ENCODE data around the gene YKT6.

YKT6 gene

DNA sequence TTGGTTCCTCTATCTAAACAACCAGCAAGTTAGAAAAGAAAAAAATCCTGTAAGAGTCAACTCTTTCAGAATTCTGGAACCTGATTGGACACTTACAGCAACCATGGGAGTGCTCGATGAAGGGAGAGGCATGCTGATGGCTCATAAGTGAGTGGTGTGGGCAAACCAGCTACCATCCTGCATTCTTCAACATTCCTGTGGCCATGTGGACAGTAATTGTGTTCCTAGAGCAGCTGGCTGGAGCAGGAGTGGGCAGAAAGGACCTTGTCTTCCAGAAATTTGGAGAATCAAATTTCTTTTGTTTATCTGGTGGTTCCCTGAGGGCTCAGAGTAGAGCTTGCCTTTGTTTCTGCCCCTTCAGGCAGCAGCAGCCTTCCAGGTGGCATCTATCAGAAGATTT, 37.2 kb upstream of the YKT6 start:
- TF ChIP-seq, protein P1, sequence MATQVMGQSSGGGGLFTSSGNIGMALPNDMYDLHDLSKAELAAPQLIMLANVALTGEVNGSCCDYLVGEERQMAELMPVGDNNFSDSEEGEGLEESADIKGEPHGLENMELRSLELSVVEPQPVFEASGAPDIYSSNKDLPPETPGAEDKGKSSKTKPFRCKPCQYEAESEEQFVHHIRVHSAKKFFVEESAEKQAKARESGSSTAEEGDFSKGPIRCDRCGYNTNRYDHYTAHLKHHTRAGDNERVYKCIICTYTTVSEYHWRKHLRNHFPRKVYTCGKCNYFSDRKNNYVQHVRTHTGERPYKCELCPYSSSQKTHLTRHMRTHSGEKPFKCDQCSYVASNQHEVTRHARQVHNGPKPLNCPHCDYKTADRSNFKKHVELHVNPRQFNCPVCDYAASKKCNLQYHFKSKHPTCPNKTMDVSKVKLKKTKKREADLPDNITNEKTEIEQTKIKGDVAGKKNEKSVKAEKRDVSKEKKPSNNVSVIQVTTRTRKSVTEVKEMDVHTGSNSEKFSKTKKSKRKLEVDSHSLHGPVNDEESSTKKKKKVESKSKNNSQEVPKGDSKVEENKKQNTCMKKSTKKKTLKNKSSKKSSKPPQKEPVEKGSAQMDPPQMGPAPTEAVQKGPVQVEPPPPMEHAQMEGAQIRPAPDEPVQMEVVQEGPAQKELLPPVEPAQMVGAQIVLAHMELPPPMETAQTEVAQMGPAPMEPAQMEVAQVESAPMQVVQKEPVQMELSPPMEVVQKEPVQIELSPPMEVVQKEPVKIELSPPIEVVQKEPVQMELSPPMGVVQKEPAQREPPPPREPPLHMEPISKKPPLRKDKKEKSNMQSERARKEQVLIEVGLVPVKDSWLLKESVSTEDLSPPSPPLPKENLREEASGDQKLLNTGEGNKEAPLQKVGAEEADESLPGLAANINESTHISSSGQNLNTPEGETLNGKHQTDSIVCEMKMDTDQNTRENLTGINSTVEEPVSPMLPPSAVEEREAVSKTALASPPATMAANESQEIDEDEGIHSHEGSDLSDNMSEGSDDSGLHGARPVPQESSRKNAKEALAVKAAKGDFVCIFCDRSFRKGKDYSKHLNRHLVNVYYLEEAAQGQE (IDR thresholded peaks at IDR 0.05; ENCODE audit: insufficient read depth in 1 of 2, low read depth in 2 of 2, low read length in 2 of 2): no peak

DNA sequence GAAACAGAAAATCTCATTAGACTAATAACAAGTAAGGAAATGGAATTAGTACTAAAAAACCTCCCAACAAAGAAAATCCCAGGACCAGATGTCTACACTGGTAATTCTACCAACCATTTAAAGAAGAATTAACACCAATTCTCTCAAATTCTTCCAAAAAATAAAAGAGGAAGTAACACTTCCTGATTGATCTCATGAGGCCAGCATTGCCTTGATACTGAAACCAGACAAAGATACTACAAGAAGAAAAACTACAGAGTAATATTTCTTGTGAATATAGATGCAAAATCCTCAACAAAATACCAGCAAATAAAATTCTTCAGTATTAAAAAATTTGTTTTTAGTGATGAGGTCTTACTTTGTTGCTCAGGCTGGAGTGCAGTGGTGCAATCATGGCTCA, 32.9 kb upstream of the YKT6 start:
- TF ChIP-seq, protein P1 (IDR thresholded peaks at IDR 0.05; ENCODE audit: insufficient read depth in 1 of 2, low read depth in 2 of 2, low read length in 2 of 2): no peak
- no peak for TF ChIP-seq TAF1 (IDR thresholded peaks at IDR 0.05; ENCODE audit: borderline replicate concordance, insufficient read depth, low read length)
- no peak for TF ChIP-seq POLR2AphosphoS5 (IDR thresholded peaks at IDR 0.05; ENCODE audit: low read depth, low read length)
- TF ChIP-seq FOXP2 (optimal IDR thresholded peaks at IDR 0.05; ENCODE audit: borderline replicate concordance, extremely low read depth, extremely low read length, insufficient read depth): no peak
- no peak for TF ChIP-seq SIN3A (IDR thresholded peaks at IDR 0.05; ENCODE audit: borderline replicate concordance, insufficient read depth, low read length)

DNA sequence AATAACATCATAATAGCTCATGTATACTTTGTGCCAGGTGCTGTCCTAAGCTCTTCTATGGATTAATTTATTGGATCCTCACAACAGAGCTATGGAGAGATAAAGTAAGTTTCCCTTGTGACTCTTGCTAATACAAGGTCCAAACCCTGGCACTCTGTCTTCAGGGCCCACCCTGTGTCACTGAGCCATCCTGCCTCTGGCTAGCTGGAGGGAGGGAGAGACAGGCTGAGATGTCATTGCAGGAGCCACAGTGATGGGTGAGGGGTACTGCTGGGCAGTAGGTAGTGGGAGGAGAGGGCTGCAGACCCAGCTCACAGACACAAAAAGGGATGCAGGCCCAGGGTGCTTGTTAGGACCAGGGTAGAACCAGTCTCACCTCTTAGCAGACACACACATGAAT, 28.4 kb upstream of the YKT6 start:
- TF ChIP-seq POLR2AphosphoS5 (IDR thresholded peaks at IDR 0.05; ENCODE audit: low read depth, low read length) (no peak), SIN3A (IDR thresholded peaks at IDR 0.05; ENCODE audit: borderline replicate concordance, insufficient read depth, low read length) (no peak), TAF1 (IDR thresholded peaks at IDR 0.05; ENCODE audit: borderline replicate concordance, insufficient read depth, low read length) (no peak), FOXP2 (optimal IDR thresholded peaks at IDR 0.05; ENCODE audit: borderline replicate concordance, extremely low read depth, extremely low read length, insufficient read depth) (no peak)
- TF ChIP-seq, protein P1 (IDR thresholded peaks at IDR 0.05; ENCODE audit: insufficient read depth in 1 of 2, low read depth in 2 of 2, low read length in 2 of 2): no peak

DNA sequence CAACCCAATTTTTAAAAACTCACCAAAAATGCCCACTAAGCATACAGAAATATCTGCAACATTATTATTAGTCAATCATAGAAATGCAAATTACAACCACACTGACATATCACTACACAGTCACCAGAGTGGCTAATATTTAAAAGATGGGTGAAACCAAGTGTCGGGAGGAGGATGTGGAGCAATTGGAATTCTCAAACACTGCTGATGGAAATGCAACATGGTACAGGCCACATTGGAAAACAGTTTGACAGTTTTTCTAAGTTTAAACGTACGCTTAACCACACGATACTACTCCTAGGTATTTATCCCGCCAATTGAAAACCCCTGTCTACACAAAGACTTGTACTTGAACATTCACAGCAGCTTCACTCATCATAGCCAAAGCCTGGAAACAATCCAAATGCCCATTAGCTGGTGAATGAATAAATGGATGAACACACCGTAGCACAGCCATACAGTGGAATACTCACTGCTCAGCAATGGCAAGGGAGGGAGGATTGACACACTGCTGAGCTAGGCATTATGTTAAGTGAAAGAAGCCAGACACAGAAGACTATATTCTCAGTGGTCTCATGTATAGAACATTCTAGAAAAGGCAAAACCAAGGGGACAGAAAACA, 27.9 kb upstream of the YKT6 start:
- TF ChIP-seq TAF1 (IDR thresholded peaks at IDR 0.05; ENCODE audit: borderline replicate concordance, insufficient read depth, low read length) (no peak), SIN3A (IDR thresholded peaks at IDR 0.05; ENCODE audit: borderline replicate concordance, insufficient read depth, low read length) (no peak), POLR2AphosphoS5 (IDR thresholded peaks at IDR 0.05; ENCODE audit: low read depth, low read length) (no peak)
- TF ChIP-seq, protein P1 (IDR thresholded peaks at IDR 0.05; ENCODE audit: insufficient read depth in 1 of 2, low read depth in 2 of 2, low read length in 2 of 2): no peak

Data from PFSK-1 (cell line).